DMS153 treated with DMSO at 0.1 percent for 48 hours (cell line): ENCODE data around the gene EHD2.
"Not testable (repeated sequence)": the region's sequence is repeated elsewhere in the genome, so short reads cannot be mapped to it uniquely, and the experiment has no call there.

Experiments
- DNase-seq: peaks from one replicate; lab custom pipeline; 2025; ENCODE audit not compliant: unreplicated experiment; lab: John Stamatoyannopoulos, UW

Gene EHD2, protein sequence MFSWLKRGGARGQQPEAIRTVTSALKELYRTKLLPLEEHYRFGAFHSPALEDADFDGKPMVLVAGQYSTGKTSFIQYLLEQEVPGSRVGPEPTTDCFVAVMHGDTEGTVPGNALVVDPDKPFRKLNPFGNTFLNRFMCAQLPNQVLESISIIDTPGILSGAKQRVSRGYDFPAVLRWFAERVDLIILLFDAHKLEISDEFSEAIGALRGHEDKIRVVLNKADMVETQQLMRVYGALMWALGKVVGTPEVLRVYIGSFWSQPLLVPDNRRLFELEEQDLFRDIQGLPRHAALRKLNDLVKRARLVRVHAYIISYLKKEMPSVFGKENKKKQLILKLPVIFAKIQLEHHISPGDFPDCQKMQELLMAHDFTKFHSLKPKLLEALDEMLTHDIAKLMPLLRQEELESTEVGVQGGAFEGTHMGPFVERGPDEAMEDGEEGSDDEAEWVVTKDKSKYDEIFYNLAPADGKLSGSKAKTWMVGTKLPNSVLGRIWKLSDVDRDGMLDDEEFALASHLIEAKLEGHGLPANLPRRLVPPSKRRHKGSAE

GRCh38 chr19:47713046-47714021 lies at the start of gene EHD2:
Gene EHD2 (plus strand): TSS chr19:47713422. CDS start chr19:47716613, 3,191 bp downstream.
- DNase-seq: no peak

GRCh38 chr19:47663435-47663910 lies 49.7 kb upstream of the EHD2 start:
- no peak for DNase-seq

GRCh38 chr19:47663911-47664771 lies 49.1 kb upstream of the EHD2 start:
- DNase-seq: no peak

GRCh38 chr19:47668556-47668955 lies 44.7 kb upstream of the EHD2 start:
- DNase-seq: not testable (repeated sequence)

GRCh38 chr19:47670736-47671135 lies 42.5 kb upstream of the EHD2 start:
- no peak for DNase-seq

DNA sequence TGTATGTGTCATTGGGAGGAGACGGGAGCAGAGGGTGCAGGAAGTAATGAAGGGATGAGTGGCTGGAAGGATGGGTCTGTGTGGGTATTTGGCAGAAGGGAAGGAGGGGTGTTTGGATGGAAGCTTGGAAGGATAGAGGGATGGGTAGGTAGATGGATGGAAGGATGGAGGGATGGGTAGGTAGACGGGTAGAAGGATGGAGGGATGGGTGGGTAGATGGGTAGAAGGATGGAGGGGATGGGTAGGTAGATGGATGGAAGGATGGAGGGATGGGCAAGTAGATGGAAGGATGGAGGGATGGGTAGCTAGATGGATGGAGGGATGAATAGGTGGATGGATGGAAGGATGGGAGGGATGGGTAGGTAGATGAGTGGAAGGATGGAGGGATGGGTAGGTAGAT lies 41.7 kb upstream of the EHD2 start:
- no peak for DNase-seq

GRCh38 chr19:47673426-47673825 lies 39.8 kb upstream of the EHD2 start:
- DNase-seq: no peak

- DNase-seq: no peak
Observed at GRCh38 chr19:47674548-47674947, 38.7 kb upstream of the EHD2 start.

- DNase-seq: no peak
Observed at GRCh38 chr19:47675271-47675670, 38.0 kb upstream of the EHD2 start.

DNA sequence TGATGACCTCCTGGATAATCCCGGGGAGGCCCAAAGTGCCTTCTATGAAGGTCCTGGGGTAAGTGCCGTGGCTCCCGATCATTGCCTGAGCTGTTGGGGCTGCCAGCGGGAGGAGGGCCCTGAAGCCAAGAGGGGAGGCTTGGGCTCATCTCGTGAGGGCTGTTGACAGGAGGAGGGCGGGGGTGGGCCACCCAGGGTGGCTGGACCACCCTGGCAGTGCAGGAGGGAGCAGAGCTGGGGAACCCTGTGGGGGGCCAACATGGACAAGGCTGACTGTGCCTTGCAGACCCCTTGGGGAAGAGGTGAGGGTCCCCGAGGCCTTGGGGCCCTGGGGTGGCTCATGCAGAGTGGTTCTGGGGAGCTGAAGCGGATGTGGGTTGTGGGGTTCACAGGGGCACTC lies 37.4 kb upstream of the EHD2 start:
- DNase-seq: no peak

DNA sequence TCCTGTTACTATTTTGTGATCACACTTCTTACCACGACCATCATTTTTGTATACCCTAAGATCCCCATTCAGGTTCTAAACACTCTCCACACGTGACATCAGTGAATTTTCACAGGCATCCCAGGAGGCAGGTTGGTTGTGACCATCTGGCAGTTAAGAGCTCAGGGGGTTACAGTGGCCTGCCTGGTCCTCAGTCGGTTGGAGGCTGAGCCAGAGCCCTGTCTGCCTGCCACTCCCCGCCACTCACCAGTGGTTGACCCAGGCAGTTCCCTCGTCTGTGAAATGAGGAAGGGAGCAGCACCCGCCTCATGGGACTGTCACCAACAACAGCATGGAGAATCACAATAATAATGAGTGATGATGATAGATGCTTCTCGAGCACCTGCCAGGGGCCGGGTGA lies 36.4 kb upstream of the EHD2 start:
- no peak for DNase-seq

DNA sequence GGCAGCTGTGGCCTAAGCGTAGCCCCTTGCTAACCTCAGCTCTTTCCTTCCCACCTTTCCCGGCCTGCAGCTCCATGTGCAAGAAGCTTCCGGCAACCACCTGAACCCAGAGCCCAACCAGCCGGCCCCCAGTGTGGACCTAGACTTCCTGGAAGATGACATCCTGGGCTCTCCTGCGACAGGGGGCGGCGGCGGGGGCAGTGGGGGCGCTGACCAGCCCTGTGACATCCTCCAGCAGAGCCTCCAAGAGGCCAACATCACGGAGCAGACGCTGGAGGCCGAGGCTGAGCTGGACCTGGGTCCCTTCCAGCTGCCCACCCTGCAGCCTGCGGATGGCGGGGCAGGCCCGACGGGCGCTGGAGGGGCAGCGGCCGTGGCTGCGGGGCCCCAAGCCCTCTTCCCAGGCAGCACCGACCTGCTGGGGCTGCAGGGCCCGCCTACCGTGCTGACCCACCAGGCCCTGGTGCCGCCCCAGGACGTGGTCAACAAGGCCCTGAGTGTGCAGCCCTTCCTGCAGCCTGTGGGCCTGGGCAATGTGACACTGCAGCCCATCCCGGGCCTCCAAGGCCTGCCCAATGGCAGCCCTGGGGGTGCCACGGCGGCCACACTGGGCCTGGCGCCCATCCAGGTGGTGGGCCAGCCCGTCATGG lies 33.8 kb upstream of the EHD2 start:
- DNase-seq: no peak

- DNase-seq: no peak
Observed at GRCh38 chr19:47679922-47680857, 33.0 kb upstream of the EHD2 start.

- DNase-seq: no peak
Observed at GRCh38 chr19:47680858-47681332, 32.3 kb upstream of the EHD2 start.

DNA sequence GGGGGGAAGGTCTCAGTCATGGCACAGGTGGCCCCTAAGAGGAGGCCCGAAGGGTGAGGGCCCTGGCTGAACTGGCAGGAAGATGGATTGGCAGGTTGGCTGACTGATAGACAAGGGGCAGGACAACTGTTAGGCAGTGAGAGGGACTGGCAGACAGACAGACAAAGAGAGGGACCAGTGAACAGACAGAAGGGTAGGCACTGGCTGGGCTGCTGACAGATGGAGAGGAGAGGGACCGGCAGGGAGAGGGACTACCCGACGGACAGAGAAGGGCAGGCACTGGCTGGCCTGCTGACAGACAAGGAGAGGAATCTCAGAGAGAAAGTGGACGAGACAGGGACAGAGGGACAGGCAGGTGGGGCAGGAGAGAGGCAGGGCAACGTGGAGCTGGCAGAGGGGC lies 31.8 kb upstream of the EHD2 start:
- DNase-seq: no peak

GRCh38 chr19:47681936-47682335 lies 31.3 kb upstream of the EHD2 start:
- DNase-seq: no peak

DNA sequence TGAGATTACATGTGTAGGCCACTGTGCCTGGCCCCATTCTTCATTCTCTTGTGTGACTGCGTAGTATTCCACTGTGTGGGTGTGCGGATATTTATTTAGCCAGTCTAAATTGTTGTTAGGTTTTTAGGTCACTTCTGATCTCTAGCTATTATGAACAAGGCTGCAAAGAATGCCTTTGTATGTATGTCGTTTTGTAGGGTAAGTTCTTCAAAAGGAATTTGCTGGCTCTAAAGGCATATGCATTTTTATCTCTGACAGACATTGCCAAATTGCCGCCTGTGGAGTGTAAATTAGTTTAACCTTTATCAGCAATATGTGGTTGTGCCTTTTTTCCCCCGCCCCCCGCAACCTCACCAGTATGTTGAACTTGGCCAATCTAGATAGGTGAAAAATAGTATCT lies 30.3 kb upstream of the EHD2 start:
- no peak for DNase-seq

GRCh38 chr19:47686679-47687450 lies 26.4 kb upstream of the EHD2 start:
- no peak for DNase-seq
